Stimulated activated naive CD4-positive, alpha-beta T cell (primary cell): ENCODE data around the gene RPAP3.

ENCODE experiments used
- DNase-seq, 6 experiments: peaks; one replicate each; lab custom pipeline; 2025; lab: John Stamatoyannopoulos, UW

Gene RPAP3

DNA sequence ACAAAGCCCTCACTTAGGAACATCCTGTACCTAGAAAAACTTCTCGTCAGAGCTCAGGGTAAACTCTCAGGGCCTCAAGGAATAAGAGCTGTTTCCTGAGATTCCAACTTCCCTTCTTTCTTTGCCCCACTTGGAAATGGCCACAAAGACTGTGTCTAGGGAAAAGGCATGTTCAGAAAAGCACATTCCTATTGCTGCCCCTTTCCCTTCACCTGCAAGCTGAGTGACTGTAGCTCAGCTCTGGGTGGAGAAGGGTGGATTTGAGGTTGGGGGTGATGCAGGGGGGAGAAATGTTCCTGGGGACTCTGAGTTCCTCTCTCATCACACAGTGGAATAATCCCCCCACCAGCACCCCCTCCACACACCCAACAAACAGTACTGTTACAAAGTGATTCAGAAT lies 12.7 kb upstream of the RPAP3 start:
- DNase-seq = no peak

DNA sequence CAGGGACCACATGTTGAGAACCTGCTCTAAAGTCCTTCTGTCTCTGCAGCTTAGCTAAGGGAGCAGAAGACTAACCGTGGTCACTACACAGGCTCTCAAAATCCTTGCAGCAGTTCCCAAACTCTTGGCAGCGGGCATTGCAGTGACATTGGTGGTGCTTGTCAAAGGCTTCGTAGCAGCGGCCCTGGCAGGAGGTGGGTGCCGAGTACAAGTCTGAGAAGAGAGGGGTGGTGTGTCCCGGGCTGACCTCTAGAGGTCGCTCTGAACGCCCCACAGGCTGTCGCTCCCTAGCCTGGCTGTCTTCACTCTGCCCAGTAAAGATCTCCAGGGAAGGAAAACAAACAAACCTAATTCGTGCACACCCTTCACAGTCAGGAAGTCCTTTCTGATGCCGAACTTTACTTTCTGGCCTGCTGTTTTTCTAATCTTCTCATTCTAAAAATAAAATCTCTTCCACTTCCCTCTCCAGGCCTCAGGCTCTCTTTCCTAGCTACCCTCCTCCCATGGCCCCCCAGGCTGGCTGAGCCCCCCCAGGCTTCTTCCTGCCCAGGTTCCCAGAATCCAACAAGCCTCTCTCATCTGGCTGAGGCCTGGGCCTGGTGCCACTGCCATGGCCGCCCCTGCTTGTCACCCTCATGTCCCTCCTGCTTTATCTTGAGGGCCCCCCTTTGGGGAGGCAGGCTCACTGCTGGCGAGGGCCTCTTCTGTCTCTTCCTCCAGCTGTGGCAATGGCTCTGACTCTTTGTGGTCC lies 11.8 kb upstream of the RPAP3 start:
- DNase-seq = peak; percentile 37 to 75 (median 68)

DNA sequence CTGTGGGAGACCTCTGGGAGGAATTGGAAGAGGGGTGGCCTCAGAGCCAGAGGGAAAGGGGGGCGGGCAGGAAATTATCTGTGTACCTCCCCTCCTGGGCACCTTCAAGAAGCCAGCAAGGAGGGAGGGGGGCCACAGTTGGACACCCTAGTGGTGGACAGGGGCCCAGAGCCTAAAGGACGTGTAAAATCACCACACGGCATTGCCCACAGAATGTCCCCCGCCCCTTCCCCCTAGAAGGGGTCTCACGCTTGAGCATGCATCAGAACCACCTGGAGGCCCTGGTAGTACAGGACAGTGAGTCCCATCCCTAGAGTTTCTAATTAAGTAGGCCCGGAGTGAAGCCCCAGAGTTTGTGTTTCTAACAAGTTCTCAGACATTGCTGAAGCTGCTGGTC lies 11.2 kb upstream of the RPAP3 start:
- DNase-seq = no peak

DNA sequence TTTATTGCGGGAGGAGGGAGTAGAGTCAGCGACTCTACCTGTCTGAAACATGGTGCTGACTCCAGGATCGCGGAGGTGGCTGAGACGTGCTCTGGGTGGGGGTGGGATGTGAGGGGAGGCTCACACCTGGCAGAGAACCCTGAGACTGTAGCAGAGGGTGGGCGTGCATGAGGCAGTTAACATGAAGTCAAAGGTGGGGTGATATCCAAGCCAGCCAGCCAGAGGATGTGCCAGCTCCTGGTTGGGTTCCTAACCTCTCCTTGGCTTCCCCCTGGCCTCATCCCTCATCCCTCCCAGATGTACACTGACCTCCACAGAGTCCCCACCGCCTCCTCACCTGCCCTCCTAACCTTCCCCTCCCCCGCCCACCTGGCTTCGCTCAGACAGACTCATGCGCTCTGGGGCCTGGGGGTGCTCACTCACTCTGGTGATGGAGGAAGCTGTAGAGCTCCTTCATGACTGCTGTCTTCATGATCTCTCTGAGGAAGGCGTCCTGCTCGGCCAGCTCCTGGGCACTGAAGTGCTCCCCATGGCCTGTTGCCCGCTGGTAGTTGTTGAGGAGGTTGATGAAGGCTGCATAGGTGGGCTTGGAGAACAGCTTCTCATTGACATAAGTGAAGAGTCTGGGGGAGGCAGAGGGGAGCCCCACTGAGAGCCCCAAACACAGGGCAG lies 10.2 kb upstream of the RPAP3 start:
- DNase-seq = no peak

DNA sequence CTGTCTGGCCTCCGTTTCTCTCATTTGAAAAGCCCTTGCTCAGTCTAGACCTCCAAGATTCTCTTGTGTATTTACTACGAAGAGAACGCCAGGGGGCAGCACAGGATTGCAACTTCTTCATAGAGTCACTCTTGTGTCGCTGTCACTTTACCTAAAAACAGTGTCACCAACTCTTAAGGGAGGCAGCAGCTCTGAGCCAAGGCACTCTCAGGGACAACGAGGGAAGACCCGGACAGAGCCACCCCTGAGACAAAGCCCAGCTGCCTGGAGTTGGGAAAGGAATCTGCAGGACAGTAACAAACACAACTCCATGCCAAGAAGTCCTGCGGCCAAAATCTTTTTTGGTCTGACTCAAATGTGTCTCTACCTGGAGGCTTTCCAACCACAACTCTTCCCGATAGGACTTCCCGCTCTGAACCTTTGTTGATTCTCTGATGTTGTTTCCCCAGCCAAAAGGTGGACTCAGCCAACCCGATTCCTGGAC lies 9.6 kb upstream of the RPAP3 start:
- peak; percentile 50 to 85 (median 72) for DNase-seq

DNA sequence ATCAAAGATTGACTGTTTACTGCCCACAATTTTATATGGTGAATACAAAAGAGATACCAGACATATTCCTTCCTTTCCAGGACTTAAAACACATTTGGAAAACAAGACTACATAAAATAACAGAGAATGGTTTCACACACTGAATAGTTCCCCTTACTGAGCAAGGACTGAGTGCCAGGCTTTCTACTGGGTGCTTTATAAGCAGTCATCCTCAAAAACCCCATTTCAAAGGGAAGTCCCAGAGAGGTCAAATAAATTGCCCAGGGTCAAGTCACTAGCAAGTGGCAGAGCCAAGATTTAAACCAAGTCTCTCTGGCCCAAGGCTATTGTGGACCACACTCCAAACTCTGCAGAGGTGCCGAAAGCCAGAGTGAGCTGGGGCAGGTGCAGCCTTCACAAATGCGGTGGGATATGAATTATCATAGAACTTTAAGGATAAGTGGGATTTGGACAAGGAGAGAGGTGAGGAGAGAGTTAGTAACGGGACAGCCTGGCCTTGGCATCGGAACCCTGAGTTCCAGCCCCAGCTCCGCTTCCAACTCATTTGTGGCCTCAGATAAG lies 9.1 kb upstream of the RPAP3 start:
- DNase-seq = no peak

DNA sequence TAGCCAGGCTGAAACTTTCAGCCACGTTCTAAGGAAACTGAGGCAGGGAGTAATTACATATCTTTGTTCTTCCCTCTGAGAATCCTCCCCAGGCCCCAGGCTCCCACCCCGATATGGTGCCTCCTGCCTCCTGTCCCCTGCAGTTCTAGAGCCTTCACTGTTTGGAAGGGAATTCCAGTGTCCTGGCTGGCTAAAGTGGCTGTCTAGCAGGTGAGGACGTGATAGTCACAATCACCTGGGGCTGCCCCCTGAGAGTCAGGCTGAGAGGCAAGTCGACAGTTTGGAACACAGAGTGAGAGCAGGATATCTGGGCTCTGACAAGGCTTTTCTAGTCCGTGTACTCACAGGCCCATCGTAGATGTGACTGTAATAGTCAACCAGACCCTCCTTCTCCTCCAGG lies 6.3 kb upstream of the RPAP3 start:
- no peak for DNase-seq

DNA sequence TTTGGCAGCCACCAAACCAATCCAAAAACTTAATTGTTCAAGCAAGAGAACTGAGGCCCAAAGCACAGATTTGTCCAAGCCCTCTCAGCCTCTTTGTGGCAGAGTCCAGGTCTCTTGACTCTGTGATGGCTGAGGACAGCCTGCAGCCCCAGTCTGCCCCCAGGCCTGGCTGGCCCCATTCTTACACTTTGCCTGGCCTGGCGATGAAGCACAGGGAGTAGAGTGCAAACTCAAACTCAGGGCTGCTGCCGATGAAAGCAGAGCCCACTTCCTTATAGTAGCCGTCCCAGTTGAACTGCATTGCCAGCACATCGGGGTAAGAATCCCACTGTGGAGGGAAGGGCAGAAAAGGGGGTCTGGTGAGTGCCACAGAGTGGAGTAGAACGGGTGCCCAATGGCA lies 5.6 kb upstream of the RPAP3 start:
- no peak for DNase-seq

DNA sequence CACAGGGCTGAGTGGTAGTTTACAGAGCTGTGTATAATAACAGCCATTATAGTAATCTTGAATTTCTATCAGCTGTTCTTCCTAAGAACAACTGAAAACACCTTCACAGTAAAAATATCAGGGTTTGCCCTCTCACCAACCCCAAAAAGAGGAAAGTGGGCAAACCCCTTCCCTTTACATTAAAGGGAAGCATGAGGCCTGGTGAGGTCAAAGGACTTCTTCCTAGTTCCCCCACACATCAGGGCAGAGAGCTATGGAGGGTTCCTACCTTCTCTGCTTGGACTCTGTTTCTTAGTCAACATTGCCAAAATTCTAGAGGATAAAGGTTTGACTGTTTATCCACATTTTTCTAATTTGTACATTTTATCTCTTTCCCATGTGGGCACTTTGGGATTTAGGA lies 4.4 kb upstream of the RPAP3 start:
- DNase-seq = no peak

DNA sequence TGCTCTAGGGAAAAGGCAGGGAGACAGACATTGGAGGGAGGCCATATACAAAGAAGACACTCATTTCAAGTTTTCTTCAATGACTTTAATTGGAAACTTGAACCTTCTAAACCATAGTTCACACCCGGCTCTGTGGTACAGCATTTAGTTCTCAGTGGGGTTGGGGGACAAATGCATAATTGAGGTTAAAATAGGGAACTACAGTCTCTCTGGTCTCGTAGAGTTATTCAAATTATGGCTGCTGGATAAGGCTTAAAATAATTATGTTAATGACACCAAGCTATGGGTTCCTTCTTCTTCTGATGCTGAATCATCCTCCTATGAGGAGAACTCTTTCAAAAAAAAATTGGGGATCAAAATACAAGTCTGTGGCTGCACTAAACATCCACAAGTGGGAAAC lies 3.8 kb upstream of the RPAP3 start:
- no peak for DNase-seq

DNA sequence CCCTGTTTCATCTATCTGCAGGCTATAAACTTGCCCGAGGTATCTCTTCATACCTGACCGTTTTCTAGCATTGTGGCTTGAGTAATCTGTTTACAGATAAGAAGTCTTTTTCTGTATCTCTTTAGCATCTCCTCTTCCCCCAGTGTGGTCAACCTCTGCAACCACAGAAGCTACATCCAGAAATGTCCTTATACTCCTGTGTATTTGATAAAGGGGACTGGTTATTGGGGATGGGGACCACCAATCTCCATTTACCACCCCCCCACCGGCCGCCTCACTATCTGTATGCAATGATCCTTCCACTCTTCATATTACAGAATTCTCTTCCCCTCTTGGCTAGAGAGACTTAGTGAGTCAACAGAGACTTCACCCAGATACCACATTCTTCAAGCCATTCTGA lies 3.4 kb upstream of the RPAP3 start:
- no peak for DNase-seq

DNA sequence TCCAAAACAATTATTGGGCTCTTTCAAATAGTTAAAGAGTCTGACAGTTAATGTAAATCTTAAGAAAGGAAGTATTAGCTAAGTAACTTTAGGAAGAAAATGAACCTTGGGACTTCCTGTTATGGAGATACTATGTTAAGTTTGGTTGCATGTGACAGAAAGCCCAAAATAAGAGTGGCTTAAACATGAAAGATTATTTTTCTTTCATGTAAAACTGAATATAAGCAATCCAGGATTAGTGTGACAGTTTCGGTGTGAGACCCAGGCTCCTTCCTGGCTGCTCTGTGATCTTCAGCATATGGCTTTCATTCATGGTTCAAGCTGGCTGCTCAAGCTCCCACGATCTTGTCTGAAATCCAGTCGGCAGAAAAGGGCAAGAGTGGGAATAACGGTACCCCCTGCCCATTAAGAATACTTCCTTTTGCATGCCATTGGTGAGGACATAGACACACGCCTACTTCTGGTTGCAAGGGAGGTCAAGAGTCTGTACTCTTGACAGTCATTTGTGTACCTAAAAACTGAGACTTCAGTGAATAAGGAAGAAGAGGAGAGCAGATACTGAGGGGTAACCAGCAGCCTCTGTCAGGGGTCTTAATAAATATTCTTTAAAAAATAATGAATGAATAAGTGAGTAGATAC lies 2.2 kb upstream of the RPAP3 start:
- DNase-seq = peak in 4 of 6 experiments; percentile 9 to 44 (median 32)

DNA sequence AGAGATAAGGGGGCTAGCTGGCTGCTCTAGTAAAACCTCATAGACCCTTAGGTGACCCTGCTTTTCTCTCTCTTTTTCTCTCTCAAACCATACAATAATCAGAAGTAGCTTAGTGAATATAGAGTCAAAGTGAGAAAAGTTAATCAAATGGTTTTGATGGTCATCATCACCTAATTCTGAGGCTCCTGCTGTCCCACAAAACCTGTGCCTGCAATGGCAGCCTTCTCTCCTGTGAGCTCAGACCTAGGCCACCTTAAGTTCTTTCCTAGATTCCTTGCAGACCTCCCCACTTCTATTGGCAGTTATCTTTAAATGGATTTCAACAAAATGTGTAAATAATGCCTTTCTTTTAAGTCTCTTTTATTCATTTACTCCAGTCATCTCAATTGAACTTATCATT lies 1.5 kb upstream of the RPAP3 start:
- no peak for DNase-seq

DNA sequence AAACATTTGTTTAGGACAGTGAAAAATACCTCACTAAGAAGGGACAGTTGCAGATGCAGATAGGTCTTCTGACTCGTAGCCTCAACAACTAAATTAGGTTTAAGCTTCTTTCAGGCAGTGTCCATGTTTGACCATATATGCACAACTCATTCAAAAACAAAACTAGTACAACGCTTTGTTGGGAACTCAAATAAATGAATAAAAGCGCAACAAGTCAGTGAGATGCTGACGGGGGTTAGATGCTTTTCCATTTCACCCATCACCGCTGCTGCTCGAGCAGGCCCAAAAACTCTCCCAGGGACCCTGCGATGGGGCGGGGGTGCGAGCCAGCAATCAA lies 633 bp downstream of the RPAP3 start:
- DNase-seq = no peak

DNA sequence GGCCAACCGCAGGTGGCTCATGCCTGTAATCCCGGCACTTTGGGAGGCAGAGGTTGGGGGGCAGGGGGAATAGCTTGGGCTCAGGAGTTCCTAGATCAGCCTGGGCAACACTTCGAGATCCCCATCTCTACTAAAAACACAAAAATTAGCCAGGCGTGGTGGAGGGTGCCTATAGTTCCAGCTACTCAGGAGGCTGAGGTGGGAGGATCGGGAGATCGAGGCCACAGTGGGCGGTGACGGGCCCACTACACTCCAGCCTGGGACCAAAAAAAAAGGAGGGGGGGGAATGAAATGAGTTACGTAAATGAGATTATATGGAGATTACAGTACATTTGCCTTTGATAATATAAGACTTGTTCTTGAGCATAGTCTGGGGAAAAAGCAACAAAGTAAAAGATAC lies 1.1 kb downstream of the RPAP3 start:
- DNase-seq = no peak

DNA sequence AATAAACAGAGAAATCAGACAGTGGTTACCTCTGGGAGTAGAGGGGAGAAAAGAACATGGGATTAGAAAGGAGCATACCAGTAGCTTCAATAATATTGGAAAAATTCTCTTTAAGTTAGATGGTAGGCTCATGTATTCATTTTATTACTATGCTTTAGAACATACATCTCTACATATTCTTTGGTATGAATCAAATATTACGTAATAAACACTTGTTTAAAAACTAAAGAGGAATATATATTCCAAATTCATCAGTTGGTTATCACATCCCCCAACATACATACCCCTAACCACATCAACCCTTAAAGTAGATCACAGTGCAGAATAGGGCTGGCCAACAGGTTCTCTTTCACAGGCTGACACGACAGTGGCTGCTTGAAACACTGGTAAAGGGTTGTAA lies 5.6 kb downstream of the RPAP3 start:
- DNase-seq = no peak

DNA sequence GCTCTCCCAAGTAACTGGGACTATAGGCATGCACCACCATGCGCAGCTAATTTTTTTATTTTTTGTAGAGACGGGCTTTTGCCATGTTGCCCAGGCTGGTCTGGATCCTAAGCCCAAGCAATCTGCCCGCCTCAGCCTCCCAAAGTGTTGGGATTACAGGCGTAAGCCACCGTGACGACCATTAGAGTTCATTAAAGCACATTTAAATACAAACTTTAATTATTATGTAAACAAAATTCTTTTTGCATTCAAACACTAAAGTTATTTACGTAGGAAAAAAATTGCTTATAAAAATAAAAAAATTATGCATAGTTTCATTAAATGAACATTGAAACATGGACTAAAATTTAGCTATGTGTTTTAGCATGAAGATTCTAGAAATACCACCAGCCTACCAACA lies 7.2 kb downstream of the RPAP3 start:
- DNase-seq = no peak

DNA sequence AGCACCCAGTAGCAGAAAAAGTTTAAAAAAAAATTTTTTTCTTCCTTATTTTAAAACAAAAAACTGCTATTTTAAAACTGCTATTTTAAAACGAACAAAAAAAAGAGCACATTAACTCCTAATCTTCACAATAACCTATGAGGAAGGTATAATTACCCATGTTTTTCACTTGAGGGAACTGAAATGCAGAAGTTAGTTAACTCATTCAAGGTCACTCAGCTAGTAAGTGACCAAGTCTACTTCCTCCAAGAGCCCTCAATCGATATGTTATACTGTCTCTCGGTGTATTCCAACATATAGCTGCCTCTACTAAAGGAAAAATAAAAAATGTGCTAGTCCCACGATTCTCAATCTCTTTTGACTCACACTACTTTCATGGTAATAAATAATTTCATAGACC lies 7.8 kb downstream of the RPAP3 start:
- no peak for DNase-seq

DNA sequence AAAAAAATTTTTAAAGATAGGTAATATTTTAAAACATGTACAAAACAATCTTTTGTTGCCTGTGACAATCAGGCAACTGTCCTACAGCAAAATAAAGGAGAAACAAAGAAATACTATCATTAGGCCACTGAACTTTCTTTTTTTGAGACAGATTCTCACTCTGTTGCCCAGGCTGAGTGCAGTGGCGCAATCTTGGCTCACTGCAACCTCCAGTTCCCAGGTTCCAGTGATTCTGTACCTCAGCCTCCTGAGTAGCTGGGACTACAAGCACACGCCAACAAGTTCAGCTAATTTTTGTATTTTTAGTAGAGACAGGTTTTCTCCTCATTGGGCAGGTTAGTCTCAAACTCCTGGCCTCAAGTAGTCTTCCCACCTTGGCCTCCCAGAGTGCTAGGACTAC lies 16.6 kb downstream of the RPAP3 start:
- no peak for DNase-seq

DNA sequence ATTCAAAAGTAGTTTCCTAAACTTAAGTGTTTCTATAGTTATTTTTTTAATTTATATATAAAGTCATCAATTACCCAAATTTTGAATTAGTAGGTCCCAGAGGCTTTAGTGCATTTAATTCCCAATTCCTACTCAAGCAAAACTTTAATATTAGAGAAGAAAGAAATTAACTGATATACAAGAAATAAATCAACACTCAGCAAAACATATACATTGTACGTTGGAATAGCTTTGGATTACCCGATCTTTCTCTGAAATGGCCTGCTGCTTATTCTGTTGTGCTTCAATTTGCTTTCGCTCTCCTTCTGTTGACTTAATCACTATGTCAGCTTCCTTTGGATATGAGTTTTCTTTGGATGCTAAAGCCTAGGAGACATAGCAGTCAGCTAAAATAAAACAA lies 18.2 kb downstream of the RPAP3 start:
- DNase-seq = no peak

DNA sequence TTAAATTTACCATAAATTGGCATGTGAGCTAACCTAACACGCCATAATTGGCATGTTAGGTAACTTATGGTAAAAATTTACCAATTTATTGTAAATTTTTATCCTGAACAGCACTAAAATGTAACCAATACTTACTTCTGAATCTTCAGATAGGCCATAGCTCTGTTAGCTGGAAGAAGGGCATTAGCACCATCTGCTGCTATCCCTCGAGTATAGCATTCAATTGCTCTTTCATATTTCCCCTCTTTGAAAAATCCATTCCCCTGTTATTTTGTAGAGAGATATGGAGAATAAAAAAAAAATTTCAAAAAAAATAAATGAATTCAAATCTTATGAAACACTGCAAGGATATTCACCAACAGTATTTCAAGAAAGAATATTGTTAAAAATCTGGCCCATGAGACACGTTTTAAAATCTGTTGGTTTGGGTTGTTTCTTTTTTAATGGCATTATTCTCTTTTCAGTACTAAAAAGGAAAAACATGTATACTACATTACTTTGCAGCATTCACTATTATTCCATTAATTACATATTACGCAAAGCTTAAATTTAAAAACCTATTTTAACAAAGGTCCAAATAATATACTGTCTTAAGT lies 19.1 kb downstream of the RPAP3 start:
- peak in 5 of 6 experiments; percentile 15 to 47 (median 16) for DNase-seq

DNA sequence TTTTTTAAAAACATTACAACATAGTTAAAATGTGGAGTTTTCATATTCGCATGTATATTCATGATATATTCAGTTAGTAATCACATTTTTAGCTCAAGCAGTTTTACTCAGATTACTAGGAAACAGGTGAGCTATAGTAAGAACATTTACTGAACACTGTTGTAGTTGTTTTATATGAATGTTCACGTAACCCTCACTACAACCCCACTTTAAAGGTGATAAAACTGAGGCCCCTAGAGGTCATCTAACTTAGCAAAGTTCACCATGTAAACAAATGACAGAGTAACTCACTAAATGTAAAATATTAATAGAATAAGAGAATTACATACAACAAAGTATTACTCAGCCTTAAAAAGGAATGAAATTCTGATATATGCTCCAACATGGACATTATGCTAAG lies 26.0 kb downstream of the RPAP3 start:
- DNase-seq = no peak

DNA sequence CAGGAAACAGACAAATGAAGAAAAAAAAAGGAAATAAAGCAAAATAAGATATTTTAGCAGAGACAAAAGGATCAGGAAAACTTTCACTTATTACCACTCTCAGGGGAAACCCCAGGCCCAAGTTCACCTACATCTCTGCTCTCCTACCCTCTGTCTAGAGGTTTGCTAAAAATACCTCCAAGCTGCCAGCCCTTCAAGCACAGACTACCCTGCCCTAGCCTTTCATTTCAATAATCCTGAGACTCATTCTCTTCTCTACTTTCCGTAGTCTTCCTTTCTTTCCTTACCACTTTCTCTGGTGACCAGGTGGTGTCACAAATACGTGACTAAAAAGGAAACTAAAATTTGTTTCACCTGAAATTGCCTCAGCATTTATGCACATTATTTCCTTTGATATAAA lies 33.8 kb downstream of the RPAP3 start:
- no peak for DNase-seq
